ENCODE measurements around the gene INSIG2. TPM values are rescaled to one million over a fixed set of nuclear protein-coding genes. Genes with fewer than 3 reads are reported as not detected.

Gene INSIG2
- total RNA-seq, 1 experiment from 2014 or later = 12.2 TPM

GRCh38 chr2:118050974-118051373 is 37.3 kb upstream of the INSIG2 start:
- H3K4me3 ChIP-seq (ENCODE audit: low read depth, low read length) = no peak overlapping the region
- intact Hi-C loops (cut with micrococcal nuclease; ENCODE audit: unreplicated experiment) = no loop called here
- Mint-ChIP-seq H3K27me3 (ENCODE audit: insufficient read depth, unreplicated experiment) (peaks cover 9% of the 10 kb centered on the region), H3K36me3 (ENCODE audit: insufficient read depth, unreplicated experiment) (no peaks in the 10 kb centered on the region), H3K4me1 (ENCODE audit: low read depth, unreplicated experiment) (no peaks in the 10 kb centered on the region), H3K27ac (ENCODE audit: unreplicated experiment) (no peak overlapping the region), H3K4me3 (ENCODE audit: unreplicated experiment) (no peak overlapping the region), H3K9me3 (ENCODE audit: unreplicated experiment) (no peaks in the 10 kb centered on the region)
- H3K36me3 ChIP-seq (ENCODE audit: control insufficient read depth, insufficient read depth, low read length) = no peaks in the 10 kb centered on the region
- no peaks in the 10 kb centered on the region for H3K4me1 ChIP-seq
- ChIA-PET CTCF (interaction anchor here (0.7 kb wide), 1 partner anchor 810 kb away, joined by 3 read pairs; no protein-coding TSS in a partner anchor), POLR2A (no interaction called here)
- no peaks in the 10 kb centered on the region; the same call in 1 of the 2 replicates for H3K27me3 ChIP-seq (replicated peaks; ENCODE audit: control insufficient read depth, insufficient read depth, low read length)
- TF ChIP-seq CTCF (IDR thresholded peaks at IDR 0.05; ENCODE audit: insufficient read depth in 1 of 2, low read depth in 1 of 2, low read length in 1 of 2, severe bottlenecking in 1 of 2, unreplicated experiment in 1 of 2) = no peak
- no TSS peak for BruUV-seq (replicated peaks)
- no peaks in the 10 kb centered on the region for H3K9me3 ChIP-seq
- no peak for DNase-seq

GRCh38 chr2:118051826-118052358 is 36.4 kb upstream of the INSIG2 start:
- no peak overlapping the region for H3K4me3 Mint-ChIP-seq (ENCODE audit: unreplicated experiment)
- ChIA-PET CTCF (interaction anchor here (0.7 kb wide), 1 partner anchor 810 kb away, joined by 3 read pairs; no protein-coding TSS in a partner anchor), POLR2A (no interaction called here)
- peaks cover 9% of the 10 kb centered on the region for H3K27me3 Mint-ChIP-seq (ENCODE audit: insufficient read depth, unreplicated experiment)
- H3K4me1 ChIP-seq = no peaks in the 10 kb centered on the region
- BruUV-seq (replicated peaks) = no TSS peak
- DNase-seq = no peak
- intact Hi-C loops (cut with micrococcal nuclease; ENCODE audit: unreplicated experiment) = no loop called here
- no peak overlapping the region for H3K27ac Mint-ChIP-seq (ENCODE audit: unreplicated experiment)
- H3K27me3 ChIP-seq (replicated peaks; ENCODE audit: control insufficient read depth, insufficient read depth, low read length) = no peaks in the 10 kb centered on the region; the same call in 1 of the 2 replicates
- H3K36me3 ChIP-seq (ENCODE audit: control insufficient read depth, insufficient read depth, low read length) = no peaks in the 10 kb centered on the region
- no peaks in the 10 kb centered on the region for H3K4me1 Mint-ChIP-seq (ENCODE audit: low read depth, unreplicated experiment)
- no peaks in the 10 kb centered on the region for H3K36me3 Mint-ChIP-seq (ENCODE audit: insufficient read depth, unreplicated experiment)
- H3K9me3 Mint-ChIP-seq (ENCODE audit: unreplicated experiment) = no peaks in the 10 kb centered on the region
- TF ChIP-seq CTCF (IDR thresholded peaks at IDR 0.05; ENCODE audit: insufficient read depth in 1 of 2, low read depth in 1 of 2, low read length in 1 of 2, severe bottlenecking in 1 of 2, unreplicated experiment in 1 of 2) = no peak
- no peaks in the 10 kb centered on the region for H3K9me3 ChIP-seq
- no peak overlapping the region for H3K4me3 ChIP-seq (ENCODE audit: low read depth, low read length)

GRCh38 chr2:118052474-118052873 is 35.8 kb upstream of the INSIG2 start:
- POLR2A ChIA-PET = no interaction called here

More at GRCh38 chr2:118052474-118052873, 35.8 kb upstream of the INSIG2 start:
- Histone ChIP-seq H3K9me3 (no peaks in the 10 kb centered on the region), H3K36me3 (ENCODE audit: control insufficient read depth, insufficient read depth, low read length) (no peaks in the 10 kb centered on the region), H3K4me3 (ENCODE audit: low read depth, low read length) (no peak overlapping the region), H3K27me3 (replicated peaks; ENCODE audit: control insufficient read depth, insufficient read depth, low read length) (no peaks in the 10 kb centered on the region; the same call in 1 of the 2 replicates), H3K4me1 (no peaks in the 10 kb centered on the region)
- Mint-ChIP-seq H3K36me3 (ENCODE audit: insufficient read depth, unreplicated experiment) (no peaks in the 10 kb centered on the region), H3K9me3 (ENCODE audit: unreplicated experiment) (no peaks in the 10 kb centered on the region), H3K4me1 (ENCODE audit: low read depth, unreplicated experiment) (no peaks in the 10 kb centered on the region), H3K4me3 (ENCODE audit: unreplicated experiment) (no peak overlapping the region), H3K27me3 (ENCODE audit: insufficient read depth, unreplicated experiment) (peaks cover 8% of the 10 kb centered on the region), H3K27ac (ENCODE audit: unreplicated experiment) (no peak overlapping the region)
- intact Hi-C loops (cut with micrococcal nuclease; ENCODE audit: unreplicated experiment) = no loop called here
- no peak for DNase-seq
- no TSS peak for BruUV-seq (replicated peaks)
- TF ChIP-seq CTCF (IDR thresholded peaks at IDR 0.05; ENCODE audit: insufficient read depth in 1 of 2, low read depth in 1 of 2, low read length in 1 of 2, severe bottlenecking in 1 of 2, unreplicated experiment in 1 of 2) = no peak
- CTCF ChIA-PET = interaction anchor here (0.6 kb wide), 1 partner anchor 44 kb away, joined by 3 read pairs; no protein-coding TSS in a partner anchor
